ENCODE results near the gene EIF3L. TPM values are rescaled to one million over a fixed set of nuclear protein-coding genes. Genes with fewer than 3 reads are reported as not detected.
"Not testable (repeated sequence)": the region's sequence is repeated elsewhere in the genome, so short reads cannot be mapped to it uniquely, and the experiment has no call there.

The EIF3L gene
- 566 and 582 TPM in 2 replicates for total RNA-seq (2021)
- Bru-seq, nascent RNA: percentile 96 among the genes with signal in this experiment
- BruChase-seq, experiment 1, labeled RNA remaining after a 2-hour chase: percentile 88 among the genes with signal in this experiment
- percentile 89 among the genes with signal in this experiment for BruChase-seq, experiment 2, labeled RNA remaining after a 6-hour chase
- long read RNA-seq, transcript EIF3L-203 (13 exons, 3,220 nt): major isoform, 470 of 526 reads
- long read RNA-seq, transcript EIF3L-209 (2 exons, 348 nt): minor isoform, 6 of 526 reads
- long read RNA-seq, partial matches to known transcripts: 24 of 526 reads
- long read RNA-seq, other reads (novel, unspliced or antisense): 25 of 526 reads

GRCh38 chr22:37849089-37849751 is at the start of gene EIF3L:
Gene EIF3L (plus strand): TSS chr22:37849419. CDS start chr22:37849450, 31 bp downstream.
- peak; percentile 91 to 92 for DNase-seq
- Histone ChIP-seq H3K4me3 (peak within 1 kb of the TSS; percentile 89), H4K20me1 (ENCODE audit: insufficient read depth) (peaks cover 30% of the 10 kb centered on the region), H3K79me2 (ENCODE audit: low read depth) (peaks cover 69% of the 10 kb centered on the region), H3F3A (ENCODE audit: insufficient read depth, low read depth) (peaks cover 76% of the 10 kb centered on the region), H3K4me1 (replicated peaks; ENCODE audit: insufficient read depth) (peaks cover 21% of the 10 kb centered on the region), H3K27me3 (ENCODE audit: insufficient read depth, low read depth) (no peaks in the 10 kb centered on the region), H3K36me3 (ENCODE audit: low read depth) (peaks cover 36% of the 10 kb centered on the region), H3K27ac (peak within 1 kb of the TSS; percentile 94), H3K9me2 (ENCODE audit: insufficient read depth) (no peaks in the 10 kb centered on the region), H3K4me2 (peak within 1 kb of the TSS; percentile 96), H3K9me3 (ENCODE audit: insufficient read depth, low read depth) (peaks cover 4% of the 10 kb centered on the region; the same call in 1 of the 2 replicates), H2AFZ (peak within 1 kb of the TSS; percentile 84)
- intact Hi-C loops (cut with micrococcal nuclease; ENCODE audit: unreplicated experiment): loop anchor here (2.0 to 10.0 kb wide), 3 partner anchors 96 to 304 kb away; partner anchors contain the start of gene GGA1
- TF ChIP-seq, protein P1, sequence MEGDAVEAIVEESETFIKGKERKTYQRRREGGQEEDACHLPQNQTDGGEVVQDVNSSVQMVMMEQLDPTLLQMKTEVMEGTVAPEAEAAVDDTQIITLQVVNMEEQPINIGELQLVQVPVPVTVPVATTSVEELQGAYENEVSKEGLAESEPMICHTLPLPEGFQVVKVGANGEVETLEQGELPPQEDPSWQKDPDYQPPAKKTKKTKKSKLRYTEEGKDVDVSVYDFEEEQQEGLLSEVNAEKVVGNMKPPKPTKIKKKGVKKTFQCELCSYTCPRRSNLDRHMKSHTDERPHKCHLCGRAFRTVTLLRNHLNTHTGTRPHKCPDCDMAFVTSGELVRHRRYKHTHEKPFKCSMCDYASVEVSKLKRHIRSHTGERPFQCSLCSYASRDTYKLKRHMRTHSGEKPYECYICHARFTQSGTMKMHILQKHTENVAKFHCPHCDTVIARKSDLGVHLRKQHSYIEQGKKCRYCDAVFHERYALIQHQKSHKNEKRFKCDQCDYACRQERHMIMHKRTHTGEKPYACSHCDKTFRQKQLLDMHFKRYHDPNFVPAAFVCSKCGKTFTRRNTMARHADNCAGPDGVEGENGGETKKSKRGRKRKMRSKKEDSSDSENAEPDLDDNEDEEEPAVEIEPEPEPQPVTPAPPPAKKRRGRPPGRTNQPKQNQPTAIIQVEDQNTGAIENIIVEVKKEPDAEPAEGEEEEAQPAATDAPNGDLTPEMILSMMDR (conservative IDR thresholded peaks at IDR 0.05): no peak
- no peak for TF ChIP-seq EZH2 (IDR thresholded peaks at IDR 0.05; ENCODE audit: low read depth)
- CTCF ChIA-PET: interaction anchor here (1.0 kb wide), 1 partner anchor 14 kb away, joined by 3 read pairs; no protein-coding TSS in a partner anchor
- BruUV-seq (replicated peaks): no TSS peak
- POLR2A ChIA-PET (ENCODE audit: unreplicated experiment): interaction anchor here (0.7 kb wide), 2 partner anchors 78 to 174 kb away, joined by 4 read pairs; no protein-coding TSS in a partner anchor

DNA sequence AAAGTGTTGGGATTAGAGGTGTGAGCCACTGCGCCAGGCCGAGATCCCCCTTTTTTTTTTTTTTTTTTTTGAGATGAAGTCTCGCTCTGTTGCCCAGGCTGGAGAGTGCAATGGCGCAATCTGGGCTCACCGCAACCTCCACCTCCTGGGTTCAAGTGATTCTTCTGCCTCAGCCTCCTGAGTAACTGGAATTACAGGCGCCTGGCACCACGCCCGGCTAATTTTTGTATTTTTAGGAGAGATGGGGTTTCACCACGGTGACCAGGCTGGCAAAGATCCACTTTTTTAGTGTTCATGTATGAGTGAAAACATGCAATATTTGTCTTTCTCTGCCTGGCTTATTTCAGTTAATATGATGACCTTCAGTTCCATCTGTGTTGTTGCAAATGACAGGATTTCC is 49.2 kb upstream of the EIF3L start:
- peaks cover 30% of the 10 kb centered on the region; the same call in 1 of the 2 replicates for H3F3A ChIP-seq (ENCODE audit: insufficient read depth, low read depth)
- H4K20me1 ChIP-seq (ENCODE audit: insufficient read depth); POLR2A ChIA-PET (ENCODE audit: unreplicated experiment); H3K4me2 ChIP-seq; H3K27me3 ChIP-seq (ENCODE audit: insufficient read depth, low read depth); DNase-seq; H3K79me2 ChIP-seq (ENCODE audit: low read depth); H2AFZ ChIP-seq; intact Hi-C loops (cut with micrococcal nuclease; ENCODE audit: unreplicated experiment); H3K9me2 ChIP-seq (ENCODE audit: insufficient read depth); H3K36me3 ChIP-seq (ENCODE audit: low read depth); H3K4me3 ChIP-seq; H3K27ac ChIP-seq; CTCF ChIA-PET; H3K9me3 ChIP-seq (ENCODE audit: insufficient read depth, low read depth); BruUV-seq (replicated peaks): not testable (repeated sequence)
- H3K4me1 ChIP-seq (replicated peaks; ENCODE audit: insufficient read depth): peaks cover 15% of the 10 kb centered on the region

- TF ChIP-seq EZH2 (IDR thresholded peaks at IDR 0.05; ENCODE audit: low read depth): no peak
- TF ChIP-seq, protein P1 (conservative IDR thresholded peaks at IDR 0.05): no peak
- H3K9me3 ChIP-seq (ENCODE audit: insufficient read depth, low read depth): no peaks in the 10 kb centered on the region
- CTCF ChIA-PET: no interaction called here
- H3F3A ChIP-seq (ENCODE audit: insufficient read depth, low read depth): peaks cover 37% of the 10 kb centered on the region; the same call in 1 of the 2 replicates
- BruUV-seq (replicated peaks): no TSS peak
- H3K27ac ChIP-seq: no peak overlapping the region
- DNase-seq: peak in 1 of 2 experiments; percentile 60
- H2AFZ ChIP-seq: peak overlapping the region; percentile 94
- H3K4me3 ChIP-seq: peak overlapping the region; percentile 99
- peak overlapping the region; percentile 95 for H3K4me2 ChIP-seq
- peaks cover 16% of the 10 kb centered on the region for H4K20me1 ChIP-seq (ENCODE audit: insufficient read depth)
- H3K4me1 ChIP-seq (replicated peaks; ENCODE audit: insufficient read depth): peaks cover 13% of the 10 kb centered on the region
- H3K79me2 ChIP-seq (ENCODE audit: low read depth): peaks cover 18% of the 10 kb centered on the region
- H3K9me2 ChIP-seq (ENCODE audit: insufficient read depth): no peaks in the 10 kb centered on the region
- intact Hi-C loops (cut with micrococcal nuclease; ENCODE audit: unreplicated experiment): no loop called here
- no peaks in the 10 kb centered on the region for H3K36me3 ChIP-seq (ENCODE audit: low read depth)
- no peaks in the 10 kb centered on the region for H3K27me3 ChIP-seq (ENCODE audit: insufficient read depth, low read depth)
- POLR2A ChIA-PET (ENCODE audit: unreplicated experiment): interaction anchor here (0.7 to 0.9 kb wide), 2 partner anchors 42 to 49 kb away, joined by 5 to 8 read pairs; partner anchors contain the start of gene ANKRD54
Measured at GRCh38 chr22:37801946-37802309, 47.3 kb upstream of the EIF3L start.

Measured in PC-9 (cell line).